Heart right ventricle (tissue), 16 donors: ENCODE measurements around the gene USP6NL. TPM values are rescaled to one million over a fixed set of nuclear protein-coding genes. Genes with fewer than 3 reads are reported as not detected.

ENCODE experiments used
- ATAC-seq, 8 donors: fragments of 200-7000 bp; cut with Tn5 transposase; one replicate each; pipeline ENCODE4 v1.9.1; 2020; ENCODE audit warnings: mild to moderate bottlenecking in 8 of 8, moderate library complexity in 8 of 8, moderate number of reproducible peaks in 1 of 8
- DNase-seq, 2 donors: peaks; one replicate each; pipeline ENCODE4 v3.0.0-alpha.2; 2020
- H3K27ac ChIP-seq, 10 donors: fragments of 200-600 bp; sonication (generic) in 2 of 10; one replicate each; pipeline versions ENCODE4 v1.5.0 to v1.8.0; 2020 to 2022; ENCODE audit warnings: mild to moderate bottlenecking in 3 of 10
- H3K27me3 ChIP-seq, 7 donors: fragments of 200-600 bp; one replicate each; pipeline ENCODE4 v1.8.0; 2021 to 2022; ENCODE audit warnings: mild to moderate bottlenecking in 2 of 7
- H3K36me3 ChIP-seq, 9 donors: fragments of 200-600 bp; sonication (generic) in 1 of 9; one replicate each; pipeline versions ENCODE4 v1.5.0 to v1.8.0; 2020 to 2022; ENCODE audit warnings: mild to moderate bottlenecking in 2 of 9
- H3K4me1 ChIP-seq, 9 donors: fragments of 200-600 bp; sonication (generic) in 1 of 9; one replicate each; pipeline versions ENCODE4 v1.5.0 to v1.8.0; 2020 to 2022; ENCODE audit warnings: mild to moderate bottlenecking in 4 of 9
- H3K4me3 ChIP-seq, 10 donors: fragments of 200-600 bp; sonication (generic) in 2 of 10; one replicate each; pipeline versions ENCODE4 v1.5.0 to v1.8.0; 2020 to 2022; ENCODE audit warnings: mild to moderate bottlenecking in 7 of 10, moderate library complexity in 2 of 10
- H3K9me3 ChIP-seq, 11 donors: fragments of 200-600 bp in 10 of 11; sonication (generic) in 2 of 11; one replicate each; pipeline versions ENCODE4 v1.5.0 to v1.8.0; 2013 to 2022; ENCODE audit warnings: mild to moderate bottlenecking in 2 of 11, control low read depth in 1 of 11, moderate library complexity in 1 of 11
- CTCF ChIP-seq, 9 donors: fragments of 200-600 bp; sonication (generic) in 2 of 9; IDR thresholded peaks; one replicate each; pipeline versions ENCODE4 v1.5.0 to v1.8.0; 2021 to 2022; ENCODE audit warnings: antibody characterized with exemption in 9 of 9, mild to moderate bottlenecking in 5 of 9, moderate library complexity in 1 of 9
- WGBS, 2 donors: extraction: QIAGEN DNeasy Blood & Tissue Kit; methylation state at CpG; one replicate each; pipeline ENCODE4 v1.1.7; 2013; ENCODE audit warnings: inconsistent platforms in 1 of 2; 5-methylcytosine and 5-hydroxymethylcytosine counted together
- intact Hi-C, 10 donors: fragments of 100-400 bp; cut with DNase I; formaldehyde crosslinking; loops; one replicate each; pipeline versions ENCODE4 v1.11.1 to v1.14.2; 2022
- polyA plus RNA-seq, 2 donors: library from polyadenylated mRNA; stranded (reverse); fragments of 200-250 nt; gene quantifications; one replicate each; pipeline ENCODE4 v1.2.3, GENCODE V29; 2013
- total RNA-seq, 10 donors: library from RNA; stranded (reverse); fragmentation: NEBNext Ultra II Directional in 3 of 10; extraction: Animal tissue kit (Norgen Biotek cat#: 25700) in 3 of 10; gene quantifications; one replicate each; pipeline versions ENCODE4 v1.2.1 to v1.2.4, GENCODE V29; 2021 to 2023
- donor health status: Arrhythmogenic right ventricular cardiomyopathy.
- donor health status: ischemic (EF 13 %, LVEDD 7.1; RV severe dilation, severe dysfunction).
- donor health status: healthy with polysubstance abuse.
- donor health status: DM: no; HTN: yes; CAD: no.
- donor health status: DM: no; HTN: no; CAD: no.
- donor health status: ischemic (EF 25% LVEDD 6.9; RV normal size, moderate dysfunction).
- donor health status: ischemic (EF 25% LVEDD 5.7; RV mildly dilated, moderate dysfunction).
- donor health status: healthy.
- donor health status: DM: yes; HTN: yes; CAD: no.
- donor health status: Ischemic cardiomyopathy.
- donor health status: ischemic (EF 35%, LVEDD 5.7; RV mildly dilated, moderate dysfunction).
- donor health status: nonischemic (EF 11% LVEDD 7.7; RV severe dilation, severe dysfunction).
- donor health status: DM: yes; HTN: yes; CAD: no.
- donor health status: PGD.
- donor health status: ischemic (EF 29% LVEDD 5.4; RV normal size, mild dysfunction).
- donor health status: nonischemic (EF 23%, LVEDD 6.1; RV moderate dilation, normal function).

USP6NL gene
- total and polyA plus RNA-seq, 12 donors = 1.8 to 11.1 (median 8.2) TPM

GRCh38 chr10:11462071-11462470 lies 149.4 kb downstream of the USP6NL start:
- DNase-seq (no peak), ATAC-seq (no peak)
- TF ChIP-seq CTCF (IDR thresholded peaks at IDR 0.05) = no peak
- H3K27ac ChIP-seq = no peak overlapping the region
- no peaks in the 10 kb centered on the region for H3K27me3 ChIP-seq
- H3K9me3 ChIP-seq = no peaks in the 10 kb centered on the region
- H3K4me3 ChIP-seq = no peak overlapping the region
- H3K4me1 ChIP-seq = peaks cover 0 to 6% (median 0%) of the 10 kb centered on the region in 9 donors
- H3K36me3 ChIP-seq = peaks cover 0 to 51% (median 17%) of the 10 kb centered on the region in 9 donors
- 96 to 97% methylated on average over 10 of the region's 10 CpGs for WGBS, 2 donors
- intact Hi-C loops = no loop called here

GRCh38 chr10:11457336-11457735 lies 154.1 kb downstream of the USP6NL start:
- Histone ChIP-seq H3K27ac (no peak overlapping the region), H3K9me3 (no peaks in the 10 kb centered on the region), H3K4me1 (no peaks in the 10 kb centered on the region), H3K4me3 (no peak overlapping the region), H3K27me3 (no peaks in the 10 kb centered on the region), H3K36me3 (peaks cover 0 to 26% (median 5%) of the 10 kb centered on the region in 9 donors)
- intact Hi-C loops = no loop called here
- DNase-seq = no peak
- no peak for TF ChIP-seq CTCF (IDR thresholded peaks at IDR 0.05)
- no peak for ATAC-seq
- WGBS, 2 donors = 92 to 98% methylated on average over 2 of the region's 2 CpGs

GRCh38 chr10:11454958-11455566 lies 156.4 kb downstream of the USP6NL start:
- 79 to 83% methylated on average over 8 of the region's 8 CpGs for WGBS, 2 donors
- no peaks in the 10 kb centered on the region for H3K4me1 ChIP-seq
- peak in 2 of 9 donors; percentile 24 to 27 for TF ChIP-seq CTCF (IDR thresholded peaks at IDR 0.05)
- H3K27ac ChIP-seq = no peak overlapping the region
- DNase-seq (no peak), ATAC-seq (no peak)
- peaks cover 0 to 3% (median 0%) of the 10 kb centered on the region in 7 donors for H3K27me3 ChIP-seq
- H3K4me3 ChIP-seq = no peak overlapping the region
- no peaks in the 10 kb centered on the region for H3K9me3 ChIP-seq
- peaks cover 0 to 12% (median 0%) of the 10 kb centered on the region in 9 donors for H3K36me3 ChIP-seq
- intact Hi-C loops = no loop called here

- H3K36me3 ChIP-seq = peaks cover 0 to 9% (median 0%) of the 10 kb centered on the region in 9 donors
- WGBS, 2 donors = 95 to 100% methylated on average over 4 of the region's 4 CpGs
- ATAC-seq = no peak
- no peak overlapping the region for H3K4me3 ChIP-seq
- DNase-seq = no peak
- H3K9me3 ChIP-seq = no peaks in the 10 kb centered on the region
- H3K27me3 ChIP-seq = peaks cover 0 to 10% (median 3%) of the 10 kb centered on the region in 7 donors
- intact Hi-C loops = no loop called here
- H3K27ac ChIP-seq = no peak overlapping the region
- no peaks in the 10 kb centered on the region for H3K4me1 ChIP-seq
- TF ChIP-seq CTCF (IDR thresholded peaks at IDR 0.05) = no peak
Measured at GRCh38 chr10:11454160-11454559, 157.3 kb downstream of the USP6NL start.
